NT2/D1 (cell line): ENCODE measurements around the gene FLNC.

ENCODE experiments used
- DNase-seq: peaks from one replicate; pipeline ENCODE4 v3.0.0-alpha.2; 2011; ENCODE audit warnings: low read depth, low spot score
- H3K27me3 ChIP-seq: 2 replicates; pipeline ENCODE4 v1.6.0; 2011; ENCODE audit warnings: mild to moderate bottlenecking; ENCODE audit not compliant: insufficient read length, insufficient read depth
- H3K36me3 ChIP-seq: 2 replicates; pipeline ENCODE4 v1.6.1; 2011; ENCODE audit warnings: mild to moderate bottlenecking, low read length, mixed read lengths; ENCODE audit not compliant: insufficient read depth, insufficient read length
- H3K4me1 ChIP-seq: 2 replicates; pipeline ENCODE4 v1.5.1; 2011; ENCODE audit not compliant: insufficient read depth, insufficient read length
- H3K4me3 ChIP-seq: 2 replicates; pipeline ENCODE4 v1.5.1; 2011; ENCODE audit warnings: low read depth; ENCODE audit not compliant: insufficient read length
- H3K9ac ChIP-seq: 2 replicates; pipeline ENCODE4 v1.6.0; 2011; ENCODE audit warnings: low read depth; ENCODE audit not compliant: insufficient read length
- H3K9me3 ChIP-seq: 2 replicates; pipeline ENCODE4 v1.5.1; 2011; ENCODE audit warnings: mild to moderate bottlenecking, low read length; ENCODE audit not compliant: insufficient read depth
- SUZ12 ChIP-seq: IDR thresholded peaks from 2 replicates; pipeline ENCODE4 v1.6.1; 2011; ENCODE audit not compliant: insufficient read length, insufficient read depth; ENCODE audit errors: extremely low read depth
- YY1 ChIP-seq: IDR thresholded peaks from 2 replicates; pipeline ENCODE4 v1.6.1; 2011; ENCODE audit not compliant: insufficient read length, insufficient read depth
- ZNF274 ChIP-seq: IDR thresholded peaks from 2 replicates; pipeline ENCODE4 v1.6.1; 2011; ENCODE audit warnings: mild to moderate bottlenecking, low read depth, low read length

The FLNC gene

DNA sequence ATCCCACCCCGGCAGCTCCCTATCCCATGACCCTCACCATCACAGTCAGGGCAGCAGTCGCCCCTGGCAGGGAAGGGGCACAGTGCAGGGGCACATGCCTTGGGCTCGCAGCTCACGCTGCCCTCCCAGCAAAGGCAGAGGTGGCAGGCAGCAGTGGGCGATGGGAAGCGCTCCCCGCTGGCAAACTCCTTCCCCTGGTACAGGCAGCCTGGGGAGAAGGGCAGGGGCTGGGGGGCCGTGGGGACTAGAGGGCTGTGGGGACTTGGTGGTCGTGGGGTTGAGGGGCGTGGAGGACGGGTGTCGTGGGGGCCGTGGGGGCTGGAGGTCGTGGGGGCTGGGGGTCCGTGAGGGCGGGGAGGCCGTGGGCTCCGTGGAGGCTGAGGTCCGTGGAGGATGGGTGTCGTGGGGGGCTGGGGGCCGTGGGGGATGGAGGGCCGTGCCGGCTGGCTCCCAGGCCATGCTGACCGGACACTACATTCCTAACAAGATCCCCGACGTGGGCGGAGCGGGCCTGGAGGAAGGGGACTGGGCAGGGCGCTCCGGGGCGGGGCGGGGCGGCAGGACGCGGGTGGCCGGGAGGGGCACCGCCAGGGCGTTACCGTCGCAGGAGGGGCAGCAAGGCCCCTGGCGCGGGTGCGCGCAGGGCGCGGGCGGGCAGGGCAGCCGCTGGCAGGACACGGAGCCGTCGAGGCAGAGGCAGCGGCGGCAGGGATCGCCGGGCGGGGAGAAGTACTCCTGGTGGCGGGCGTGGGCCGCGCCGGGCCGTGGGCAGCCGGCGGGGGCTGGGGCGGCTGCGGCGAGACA, 60.3 kb downstream of the FLNC start:
- Histone ChIP-seq H3K36me3 (peaks cover 2% of the 10 kb centered on the region), H3K4me3 (no peak overlapping the region), H3K4me1 (peaks cover 14% of the 10 kb centered on the region), H3K9ac (no peak overlapping the region), H3K27me3 (no peaks in the 10 kb centered on the region), H3K9me3 (no peaks in the 10 kb centered on the region)
- TF ChIP-seq YY1 (no peak), SUZ12 (no peak), ZNF274 (no peak)
- no peak for DNase-seq

GRCh38 chr7:128891110-128891941, 61.1 kb downstream of the FLNC start:
- no peak overlapping the region for H3K9ac ChIP-seq
- H3K36me3 ChIP-seq, result peaks cover 2% of the 10 kb centered on the region
- H3K4me3 ChIP-seq, result no peak overlapping the region
- H3K9me3 ChIP-seq, result no peaks in the 10 kb centered on the region
- DNase-seq, result no peak
- H3K4me1 ChIP-seq, result peaks cover 14% of the 10 kb centered on the region
- no peaks in the 10 kb centered on the region for H3K27me3 ChIP-seq
- TF ChIP-seq SUZ12 (no peak), ZNF274 (no peak), YY1 (no peak)

- no peaks in the 10 kb centered on the region for H3K27me3 ChIP-seq
- no peak overlapping the region for H3K9ac ChIP-seq
- H3K4me3 ChIP-seq, result no peak overlapping the region
- DNase-seq, result no peak
- TF ChIP-seq YY1, result no peak
- TF ChIP-seq SUZ12, result no peak
- no peak for TF ChIP-seq ZNF274
- peaks cover 2% of the 10 kb centered on the region for H3K36me3 ChIP-seq
- H3K4me1 ChIP-seq, result peaks cover 14% of the 10 kb centered on the region
- H3K9me3 ChIP-seq, result no peaks in the 10 kb centered on the region
Observed at GRCh38 chr7:128891942-128892269, 61.7 kb downstream of the FLNC start.

GRCh38 chr7:128892521-128893250, 62.5 kb downstream of the FLNC start:
- no peaks in the 10 kb centered on the region for H3K9me3 ChIP-seq
- H3K4me3 ChIP-seq, result no peak overlapping the region
- H3K4me1 ChIP-seq, result peaks cover 11% of the 10 kb centered on the region
- H3K9ac ChIP-seq, result no peak overlapping the region
- no peaks in the 10 kb centered on the region for H3K27me3 ChIP-seq
- TF ChIP-seq YY1, result no peak
- TF ChIP-seq ZNF274, result no peak
- no peak for TF ChIP-seq SUZ12
- no peak for DNase-seq
- H3K36me3 ChIP-seq, result peaks cover 2% of the 10 kb centered on the region

DNA sequence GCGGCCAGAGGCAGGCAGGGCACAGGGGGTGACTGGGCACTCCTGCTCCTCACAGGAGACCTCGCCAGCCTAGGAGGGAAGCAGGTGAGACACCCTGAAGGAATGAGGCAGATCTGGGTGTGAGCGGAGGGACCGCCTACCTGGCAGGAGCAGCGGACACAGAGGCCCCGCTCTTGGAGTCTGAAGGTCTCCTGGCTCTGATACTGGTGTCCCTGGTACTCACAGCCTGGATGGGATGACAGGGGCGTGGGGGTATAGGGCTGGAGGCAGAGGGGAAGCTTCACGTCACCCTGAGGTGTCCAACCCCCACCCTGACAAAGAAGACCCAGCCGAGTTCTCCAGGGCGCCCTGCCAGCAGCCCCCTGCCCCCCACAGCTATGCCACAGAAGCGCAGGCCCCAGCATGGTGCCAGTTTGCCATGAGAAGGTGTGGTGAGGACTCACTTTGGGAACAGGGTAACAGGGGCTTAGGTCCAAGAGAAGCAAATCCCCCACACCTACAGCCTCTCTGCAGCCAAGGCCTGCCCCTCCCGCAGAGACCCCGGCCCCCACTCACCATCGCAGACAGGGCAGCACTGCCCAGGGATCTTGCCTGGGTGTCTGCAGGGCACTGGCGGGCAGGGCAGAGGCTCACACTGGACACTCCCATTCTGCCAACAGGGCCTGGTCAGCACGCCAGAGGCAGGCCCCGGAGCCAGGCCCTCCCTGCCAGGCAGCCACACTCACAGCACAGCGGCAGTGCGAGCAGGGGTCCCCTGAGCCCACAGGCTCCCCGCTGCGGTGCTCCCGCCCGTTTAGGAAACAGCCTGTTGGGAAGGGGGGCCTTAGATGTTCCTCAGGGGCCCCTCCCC, 63.3 kb downstream of the FLNC start:
- no peaks in the 10 kb centered on the region for H3K9me3 ChIP-seq
- H3K4me3 ChIP-seq, result no peak overlapping the region
- peaks cover 2% of the 10 kb centered on the region for H3K36me3 ChIP-seq
- DNase-seq, result no peak
- peaks cover 3% of the 10 kb centered on the region for H3K4me1 ChIP-seq
- H3K27me3 ChIP-seq, result no peaks in the 10 kb centered on the region
- H3K9ac ChIP-seq, result no peak overlapping the region
- no peak for TF ChIP-seq YY1
- TF ChIP-seq SUZ12, result no peak
- no peak for TF ChIP-seq ZNF274

GRCh38 chr7:128894101-128894440, 63.9 kb downstream of the FLNC start:
- TF ChIP-seq ZNF274, result no peak

More at GRCh38 chr7:128894101-128894440, 63.9 kb downstream of the FLNC start:
- Histone ChIP-seq H3K27me3 (no peaks in the 10 kb centered on the region), H3K4me1 (no peaks in the 10 kb centered on the region), H3K9ac (no peak overlapping the region), H3K4me3 (no peak overlapping the region), H3K36me3 (peaks cover 2% of the 10 kb centered on the region), H3K9me3 (0 out of 2 replicates have a peak, but pooled peaks cover 1% of the 10 kb centered on the region)
- DNase-seq, result no peak
